ENCODE measurements around the gene KIAA1549.

GRCh38 chr7:138948403-138948802 is 32.8 kb downstream of the KIAA1549 start:
- TF ChIP-seq YY1 (IDR thresholded peaks at IDR 0.05; ENCODE audit: low read depth, low read length) (no peak), NFYB (IDR thresholded peaks at IDR 0.05; ENCODE audit: insufficient read depth, low read depth, low read length) (no peak), CTCF (IDR thresholded peaks at IDR 0.05 in 2 of 3, conservative IDR thresholded peaks at IDR 0.05 in 1 of 3; ENCODE audit: control insufficient read depth in 2 of 3, extremely low read depth in 1 of 3, insufficient read depth in 1 of 3, low read depth in 3 of 3, low read length in 3 of 3) (no peak), EGR1 (IDR thresholded peaks at IDR 0.05; ENCODE audit: borderline replicate concordance in 1 of 2, low read depth in 2 of 2, low read length in 2 of 2) (no peak), POLR2AphosphoS5 (IDR thresholded peaks at IDR 0.05; ENCODE audit: low read length) (no peak), MAX (IDR thresholded peaks at IDR 0.05; ENCODE audit: low read depth, low read length) (no peak), SREBF1 (IDR thresholded peaks at IDR 0.05; ENCODE audit: low read length) (no peak), POLR2A (IDR thresholded peaks at IDR 0.05; ENCODE audit: low read depth, low read length) (no peak), FOS (IDR thresholded peaks at IDR 0.05; ENCODE audit: borderline replicate concordance, extremely low read depth, insufficient read length) (no peak)
